HG02852 (cell line): Measurements from ENCODE around the gene ILKAP.

Experiments used
- ATAC-seq: cut with Tn5 transposase; IDR thresholded peaks from one replicate; pipeline ENCODE4 v1.9.1; 2021; ENCODE audit warnings: mild to moderate bottlenecking, moderate library complexity; ENCODE audit not compliant: unreplicated experiment

The ILKAP gene

DNA sequence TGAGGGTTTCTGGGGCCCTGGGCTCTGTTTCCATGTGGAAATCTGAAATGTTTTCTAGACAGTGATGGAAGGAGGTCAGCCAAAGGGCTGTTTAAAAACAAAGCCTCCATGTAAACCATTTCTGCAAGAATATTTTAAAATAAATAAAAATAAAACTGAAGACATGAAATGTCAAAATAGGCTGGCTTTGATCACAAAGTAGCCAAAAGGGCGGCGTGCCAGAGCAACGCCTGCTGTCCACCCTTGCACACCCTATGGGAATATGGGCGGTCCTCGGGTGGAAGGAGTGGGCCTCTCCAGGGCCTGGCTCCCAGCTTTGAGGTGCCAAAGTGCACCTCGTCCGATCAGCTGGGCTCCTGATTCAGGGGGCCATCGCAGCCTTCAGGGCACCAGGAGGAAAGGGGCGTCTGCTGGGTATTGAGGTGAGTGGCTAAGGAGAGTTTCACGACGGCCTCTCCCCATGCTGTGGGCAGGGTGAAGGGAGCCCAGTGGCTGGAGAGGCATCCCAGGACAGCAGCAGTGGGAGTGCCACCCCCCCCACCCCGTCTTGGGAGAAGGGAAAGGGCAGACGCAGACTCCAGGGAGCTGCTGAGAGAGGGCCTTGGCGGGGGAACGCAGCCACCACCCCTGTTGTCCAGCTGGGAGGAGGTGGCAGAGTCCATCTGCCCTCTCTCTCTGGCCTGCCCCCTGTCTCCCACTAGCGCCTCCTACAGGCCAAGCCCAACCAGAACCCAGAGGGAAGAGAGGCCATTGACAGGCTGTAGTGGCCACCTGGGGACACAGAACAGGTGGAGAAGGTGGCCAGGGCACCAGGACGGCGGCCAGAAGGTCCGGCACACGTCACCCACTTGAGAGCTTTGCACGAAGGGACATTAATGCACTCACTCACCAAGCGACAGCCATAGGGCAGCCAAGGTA, 50.5 kb downstream of the ILKAP start:
- no peak for ATAC-seq

- no peak for ATAC-seq
These were observed 51.8 kb downstream of the ILKAP start for GRCh38 chr2:238151628-238152235.

GRCh38 chr2:238151205-238151604, 52.3 kb downstream of the ILKAP start:
- ATAC-seq = no peak

DNA sequence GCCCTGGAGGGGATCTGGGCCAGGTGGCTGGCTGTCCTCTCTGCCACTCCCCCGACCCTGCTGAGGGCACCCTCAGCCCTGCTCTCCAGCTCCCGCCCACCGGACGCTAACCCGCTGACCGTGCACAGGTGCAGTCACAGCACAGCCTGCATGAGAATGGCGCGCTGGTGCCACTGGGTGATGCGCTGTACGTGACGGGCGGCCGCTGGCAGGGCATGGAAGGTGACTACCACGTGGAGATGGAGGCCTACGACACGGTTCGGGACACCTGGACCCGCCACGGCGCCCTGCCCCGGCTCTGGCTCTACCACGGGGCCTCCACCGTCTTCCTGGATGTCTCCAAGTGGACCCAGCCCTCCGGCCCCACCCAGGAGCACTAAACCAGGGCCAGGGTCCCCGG, 52.8 kb downstream of the ILKAP start:
- ATAC-seq = no peak

- ATAC-seq = no peak
These were observed 53.5 kb downstream of the ILKAP start for GRCh38 chr2:238149841-238150572.

- ATAC-seq = no peak
These were observed 54.5 kb downstream of the ILKAP start for GRCh38 chr2:238148981-238149380.

GRCh38 chr2:238146884-238147544, 56.5 kb downstream of the ILKAP start:
- ATAC-seq = no peak

GRCh38 chr2:238145851-238146250, 57.6 kb downstream of the ILKAP start:
- ATAC-seq = no peak

GRCh38 chr2:238145046-238145445, 58.4 kb downstream of the ILKAP start:
- ATAC-seq = no peak

- no peak for ATAC-seq
These were observed 59.2 kb downstream of the ILKAP start for GRCh38 chr2:238144262-238144661.

- no peak for ATAC-seq
These were observed 60.1 kb downstream of the ILKAP start for GRCh38 chr2:238143239-238143951.

DNA sequence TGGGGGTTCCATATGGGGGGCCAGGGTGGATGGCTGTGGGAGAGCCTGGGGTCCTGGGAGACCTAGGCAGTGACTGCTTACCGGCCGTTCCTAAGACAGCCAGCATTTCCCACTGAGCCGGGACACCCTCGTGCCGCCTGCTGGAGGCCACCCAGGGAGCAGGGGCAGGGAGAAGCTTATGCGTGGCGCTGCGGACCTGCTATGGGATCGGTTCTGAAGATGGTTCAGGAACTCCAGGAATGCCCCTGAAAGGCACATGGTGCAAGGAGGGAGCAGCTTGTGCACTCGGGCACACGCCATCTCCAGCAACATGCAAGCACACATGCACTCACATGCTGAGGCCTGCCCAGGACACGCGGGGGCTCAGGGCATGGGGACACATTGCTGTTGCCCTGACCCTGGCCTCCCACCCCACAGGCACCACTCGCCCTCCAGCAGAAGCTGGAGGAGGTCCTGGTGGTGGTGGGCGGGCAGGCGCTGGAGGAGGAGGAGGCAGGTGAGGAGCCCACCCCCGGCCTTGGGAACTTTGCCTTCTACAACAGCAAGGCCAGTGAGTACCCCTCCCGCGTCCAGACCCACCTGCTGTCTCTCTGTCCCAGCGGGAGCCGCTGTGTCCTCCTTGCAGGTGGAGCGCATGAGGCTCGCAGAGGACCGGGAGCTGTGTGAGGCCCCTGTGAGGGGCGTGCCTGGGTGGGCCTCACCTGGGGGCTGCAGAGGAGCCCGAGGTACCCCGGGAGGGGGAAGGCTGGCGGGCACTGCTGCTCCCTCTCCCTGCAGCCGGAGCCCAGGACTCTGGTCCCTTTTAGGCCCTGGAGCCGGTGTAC, 60.9 kb downstream of the ILKAP start:
- ATAC-seq = no peak

- ATAC-seq = no peak
These were observed 61.8 kb downstream of the ILKAP start for GRCh38 chr2:238141541-238142318.

GRCh38 chr2:238140721-238141540, 62.6 kb downstream of the ILKAP start:
- ATAC-seq = no peak

DNA sequence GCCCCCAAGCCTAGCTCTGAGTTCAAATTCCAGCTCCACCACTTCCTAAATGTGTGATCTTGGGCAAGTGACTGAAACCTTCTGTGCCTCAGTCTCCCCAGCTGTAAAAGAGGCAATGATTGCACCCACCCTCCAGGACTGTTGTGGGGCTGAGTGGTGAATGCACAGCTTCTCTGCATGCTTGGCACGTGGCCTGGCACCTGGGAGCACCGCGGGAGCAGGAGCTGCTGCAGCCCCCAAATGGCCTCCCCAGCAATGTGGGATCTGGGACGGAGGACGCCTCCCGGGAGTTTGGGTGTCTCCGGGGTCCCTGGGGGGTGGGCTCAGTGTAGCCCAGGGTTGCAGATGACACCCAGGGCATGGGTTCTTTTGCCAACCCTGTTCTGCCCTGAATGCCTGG, 63.5 kb downstream of the ILKAP start:
- no peak for ATAC-seq

- no peak for ATAC-seq
These were observed 64.1 kb downstream of the ILKAP start for GRCh38 chr2:238139196-238140039.
